Stimulated activated CD4-positive, alpha-beta T cell treated with anti-CD3 and anti-CD28 coated beads, Interleukin-2, amount 100 ng/mL, for 48 hours (primary cell): ENCODE measurements around the gene CGB5.
"Not testable (repeated sequence)": the region's sequence is repeated elsewhere in the genome, so short reads cannot be mapped to it uniquely, and the experiment has no call there.

Source experiments
- DNase-seq, 2 donors: peaks; one replicate each; pipeline ENCODE4 v3.0.0-alpha.2; 2020

The CGB5 gene

GRCh38 chr19:49043548-49043947, at the start of gene CGB5:
TSS of gene CGB5 (plus strand) at chr19:49043848. CDS start at chr19:49044210, 362 bp downstream.
- DNase-seq = not testable (repeated sequence)

GRCh38 chr19:48994035-48994386, 49.6 kb upstream of the CGB5 start:
- DNase-seq = no peak

- peak; percentile 54 to 59 for DNase-seq
These were observed 45.7 kb upstream of the CGB5 start for GRCh38 chr19:48997972-48998371.

- peak; percentile 58 to 73 for DNase-seq
These were observed 43.9 kb upstream of the CGB5 start for GRCh38 chr19:48999481-49000325.

GRCh38 chr19:49004133-49004532, 39.5 kb upstream of the CGB5 start:
- DNase-seq = no peak

- DNase-seq = no peak
These were observed 38.6 kb upstream of the CGB5 start for GRCh38 chr19:49004964-49005614.

GRCh38 chr19:49006905-49007304, 36.7 kb upstream of the CGB5 start:
- no peak for DNase-seq

- no peak for DNase-seq
These were observed 33.8 kb upstream of the CGB5 start for GRCh38 chr19:49009828-49010227.

GRCh38 chr19:49010453-49010852, 33.2 kb upstream of the CGB5 start:
- no peak for DNase-seq

- DNase-seq = no peak
These were observed 32.5 kb upstream of the CGB5 start for GRCh38 chr19:49011194-49011593.

GRCh38 chr19:49014123-49014869, 29.4 kb upstream of the CGB5 start:
- DNase-seq = no peak

- no peak for DNase-seq
These were observed 28.8 kb upstream of the CGB5 start for GRCh38 chr19:49014870-49015255.

- DNase-seq = no peak
These were observed 27.4 kb upstream of the CGB5 start for GRCh38 chr19:49016067-49016839.

- no peak for DNase-seq
These were observed 26.5 kb upstream of the CGB5 start, which contains the start of gene LHB for GRCh38 chr19:49017041-49017665. TSS of gene LHB (minus strand) at chr19:49017091. CDS start at chr19:49017081, 10 bp downstream.

GRCh38 chr19:49017666-49018351, 25.8 kb upstream of the CGB5 start:
- DNase-seq = peak; percentile 49 to 57

- DNase-seq = not testable (repeated sequence)
These were observed 25.0 kb upstream of the CGB5 start for GRCh38 chr19:49018388-49019241.

GRCh38 chr19:49019242-49019932, 24.3 kb upstream of the CGB5 start:
- DNase-seq = peak; percentile 51 to 70

- no peak for DNase-seq
These were observed 23.3 kb upstream of the CGB5 start for GRCh38 chr19:49020342-49020741.

- no peak for DNase-seq
These were observed 22.4 kb upstream of the CGB5 start for GRCh38 chr19:49020931-49021895.
